Stimulated activated CD8-positive, alpha-beta memory T cell treated with anti-CD3 and anti-CD28 coated beads, Interleukin-15, amount 100 ng/mL, for 4 hours (primary cell): ENCODE measurements around the gene FEV.
A peak's percentile ranks its signal among the peaks of the same experiment; 100 is the strongest.

ENCODE experiments used
- DNase-seq, 2 donors: peaks; one replicate each; pipeline ENCODE4 v3.0.0-alpha.2; 2020; ENCODE audit warnings: low read depth in 2 of 2

The FEV gene

GRCh38 chr2:219017201-219017931, 32.4 kb upstream of the FEV start:
- DNase-seq: no peak

GRCh38 chr2:219016721-219017120, 31.7 kb upstream of the FEV start:
- no peak for DNase-seq

- DNase-seq: no peak
Observed at GRCh38 chr2:219010873-219011272, 25.9 kb upstream of the FEV start.

- no peak for DNase-seq
Observed at GRCh38 chr2:219010162-219010756, 25.3 kb upstream of the FEV start.

GRCh38 chr2:219009294-219009693, 24.3 kb upstream of the FEV start:
- no peak for DNase-seq

GRCh38 chr2:219003979-219004378, 19.0 kb upstream of the FEV start:
- no peak for DNase-seq

- no peak for DNase-seq
Observed at GRCh38 chr2:219003267-219003634, 18.3 kb upstream of the FEV start.

GRCh38 chr2:219002395-219003266, 17.6 kb upstream of the FEV start:
- DNase-seq: no peak

GRCh38 chr2:219001577-219002394, 16.8 kb upstream of the FEV start:
- DNase-seq: peak; percentile 46 to 48

- DNase-seq: no peak
Observed at GRCh38 chr2:219001100-219001576, 16.2 kb upstream of the FEV start.

GRCh38 chr2:219000569-219000960, 15.6 kb upstream of the FEV start:
- DNase-seq: no peak

GRCh38 chr2:218999881-219000568, 15.0 kb upstream of the FEV start:
- DNase-seq: no peak

GRCh38 chr2:218999021-218999880, 14.3 kb upstream of the FEV start:
- DNase-seq: no peak

- DNase-seq: no peak
Observed at GRCh38 chr2:218998414-218999002, 13.5 kb upstream of the FEV start.

- DNase-seq: no peak
Observed at GRCh38 chr2:218997731-218998130, 12.7 kb upstream of the FEV start.

GRCh38 chr2:218996937-218997336, 12.0 kb upstream of the FEV start:
- no peak for DNase-seq

- DNase-seq: peak; percentile 40 to 46
Observed at GRCh38 chr2:218995972-218996711, 11.2 kb upstream of the FEV start.

- no peak for DNase-seq
Observed at GRCh38 chr2:218995561-218995960, 10.6 kb upstream of the FEV start.
